Stimulated activated CD8-positive, alpha-beta memory T cell treated with anti-CD3 and anti-CD28 coated beads, Interleukin-15, amount 100 ng/mL, for 1 hour (primary cell): Measurements from ENCODE around the gene NLRP9.

Experiments used
- DNase-seq: peaks from one replicate; pipeline ENCODE4 v3.0.0-alpha.2; 2020; ENCODE audit warnings: low read depth

NLRP9 gene

DNA sequence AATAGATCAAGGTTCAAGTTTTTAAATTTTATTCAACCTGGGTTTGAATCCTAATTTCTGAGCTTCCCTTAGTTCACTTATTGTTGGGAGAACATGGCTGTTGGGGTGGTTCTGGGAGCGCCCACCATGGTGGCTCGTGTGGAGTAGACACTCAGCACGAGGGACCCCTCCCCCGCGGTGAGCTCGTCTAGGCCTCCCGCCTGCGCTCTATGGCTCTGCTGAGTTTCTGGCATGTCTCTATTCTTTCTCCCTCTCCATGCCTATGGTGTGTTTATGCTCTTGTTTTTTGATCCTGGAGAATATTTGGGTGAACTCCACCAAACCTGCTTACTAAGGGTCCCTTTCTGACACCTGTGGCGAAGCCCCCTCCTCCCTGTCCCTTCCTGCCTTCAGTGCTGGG is 64.7 kb downstream of the NLRP9 start:
- DNase-seq = no peak

DNA sequence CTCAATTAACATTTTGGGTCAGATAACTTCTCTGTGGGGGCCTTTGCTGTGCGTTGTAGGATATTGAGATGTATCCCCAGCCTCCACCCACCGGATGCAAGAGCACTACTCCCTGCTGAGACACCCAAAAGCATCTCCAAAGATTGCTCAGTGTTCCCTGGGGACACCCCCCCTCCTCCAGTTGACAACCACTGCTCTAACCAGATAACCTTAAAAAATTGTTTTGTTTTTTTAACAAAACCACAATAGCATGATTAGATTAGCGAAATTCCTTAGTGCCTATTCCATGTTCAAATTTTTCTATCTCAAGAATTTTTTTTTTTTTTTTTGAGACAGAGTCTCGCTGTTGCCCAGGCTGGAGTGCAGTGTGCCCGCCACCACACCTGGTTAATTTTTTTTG is 65.8 kb downstream of the NLRP9 start:
- no peak for DNase-seq

DNA sequence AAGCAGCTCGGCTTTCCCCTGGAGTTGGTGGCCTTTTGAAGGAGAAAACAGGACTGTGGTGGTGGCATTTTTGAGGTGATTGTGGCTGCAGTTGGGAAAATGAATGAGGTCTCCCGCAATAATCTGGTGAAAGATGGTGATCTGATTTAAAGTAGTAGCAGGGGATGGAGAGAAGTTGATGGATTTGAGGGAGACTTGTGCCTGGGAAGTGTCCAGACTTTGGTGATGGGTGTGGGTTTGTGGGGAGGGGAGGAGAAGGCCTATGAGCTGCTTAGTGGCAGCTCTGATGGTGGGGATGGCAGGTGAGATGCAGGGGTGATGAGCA is 67.2 kb downstream of the NLRP9 start:
- no peak for DNase-seq

DNA sequence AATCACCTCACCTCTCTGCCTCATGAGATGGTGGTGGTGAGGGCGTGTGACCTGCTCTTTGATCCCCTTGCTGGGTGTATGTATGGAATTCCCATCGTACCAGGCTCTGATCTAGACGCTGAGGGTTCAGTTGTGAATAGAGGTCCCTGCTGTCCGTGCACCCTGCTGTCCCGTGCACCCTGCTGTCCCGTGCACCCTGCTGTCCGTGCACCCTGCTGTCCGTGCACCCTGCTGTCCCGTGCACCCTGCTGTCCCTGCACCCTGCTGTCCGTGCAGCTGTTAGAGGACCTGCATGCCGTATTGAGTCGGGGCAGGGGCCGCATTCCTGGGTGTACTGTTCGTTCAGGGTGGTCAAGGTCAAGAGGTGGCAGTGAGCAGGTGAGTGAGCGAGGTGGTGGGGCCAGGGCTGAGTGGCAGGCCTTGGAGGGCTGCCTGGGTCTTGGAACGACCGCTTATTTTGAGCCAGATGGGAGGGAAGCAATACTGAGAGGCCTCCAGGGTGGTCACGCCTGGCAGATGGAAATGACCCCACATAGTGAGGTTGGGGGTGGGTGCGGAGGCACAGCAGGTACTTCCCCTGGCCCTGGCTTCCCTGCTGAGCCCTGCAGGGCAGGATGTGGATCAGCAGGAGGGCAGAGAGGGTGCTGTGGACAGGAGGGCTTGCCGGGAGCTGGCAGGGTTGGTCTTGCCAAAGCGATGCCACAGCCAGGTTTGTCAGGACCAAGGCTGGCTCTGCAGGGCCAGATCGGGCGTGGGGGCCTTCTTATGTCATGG is 67.7 kb downstream of the NLRP9 start:
- no peak for DNase-seq

DNA sequence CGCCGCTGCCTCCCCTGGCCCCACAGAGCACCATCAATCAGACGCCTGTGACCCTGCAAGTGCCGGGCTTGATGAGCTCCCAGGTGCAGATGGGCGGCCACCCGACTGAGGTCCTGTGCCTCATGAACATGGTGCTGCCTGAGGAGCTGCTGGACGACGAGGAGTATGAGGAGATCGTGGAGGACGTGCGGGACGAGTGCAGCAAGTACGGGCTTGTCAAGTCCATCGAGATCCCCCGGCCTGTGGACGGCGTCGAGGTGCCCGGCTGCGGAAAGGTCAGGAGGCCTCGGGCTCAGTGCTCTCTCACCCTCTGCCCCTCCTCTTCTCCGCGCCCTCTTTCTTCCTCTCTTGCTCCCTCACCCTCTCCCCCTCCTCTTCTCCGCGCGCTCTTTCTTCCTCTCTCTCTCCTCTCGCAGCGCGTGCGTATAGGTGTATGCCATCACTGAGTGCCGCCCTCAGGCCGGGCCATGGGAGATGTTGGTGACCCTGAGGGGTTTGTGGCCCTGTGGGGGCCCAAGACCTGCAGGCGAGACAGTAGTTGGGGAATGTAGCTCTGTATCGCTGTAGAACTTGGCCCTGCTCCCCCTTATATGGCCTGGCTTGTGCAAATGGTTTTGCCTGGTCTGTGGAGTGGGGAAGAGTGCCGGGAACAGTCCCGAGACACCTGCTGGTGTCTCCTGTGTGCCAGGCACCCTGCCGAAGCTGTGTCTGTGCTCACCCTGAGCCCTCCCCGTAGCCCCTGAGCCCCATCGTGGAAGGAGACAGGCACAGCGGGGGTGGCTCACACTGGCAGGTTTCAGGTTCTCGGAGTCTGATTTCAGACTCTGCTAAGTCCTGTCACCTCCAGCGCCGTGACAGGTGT is 68.6 kb downstream of the NLRP9 start:
- DNase-seq = no peak

DNA sequence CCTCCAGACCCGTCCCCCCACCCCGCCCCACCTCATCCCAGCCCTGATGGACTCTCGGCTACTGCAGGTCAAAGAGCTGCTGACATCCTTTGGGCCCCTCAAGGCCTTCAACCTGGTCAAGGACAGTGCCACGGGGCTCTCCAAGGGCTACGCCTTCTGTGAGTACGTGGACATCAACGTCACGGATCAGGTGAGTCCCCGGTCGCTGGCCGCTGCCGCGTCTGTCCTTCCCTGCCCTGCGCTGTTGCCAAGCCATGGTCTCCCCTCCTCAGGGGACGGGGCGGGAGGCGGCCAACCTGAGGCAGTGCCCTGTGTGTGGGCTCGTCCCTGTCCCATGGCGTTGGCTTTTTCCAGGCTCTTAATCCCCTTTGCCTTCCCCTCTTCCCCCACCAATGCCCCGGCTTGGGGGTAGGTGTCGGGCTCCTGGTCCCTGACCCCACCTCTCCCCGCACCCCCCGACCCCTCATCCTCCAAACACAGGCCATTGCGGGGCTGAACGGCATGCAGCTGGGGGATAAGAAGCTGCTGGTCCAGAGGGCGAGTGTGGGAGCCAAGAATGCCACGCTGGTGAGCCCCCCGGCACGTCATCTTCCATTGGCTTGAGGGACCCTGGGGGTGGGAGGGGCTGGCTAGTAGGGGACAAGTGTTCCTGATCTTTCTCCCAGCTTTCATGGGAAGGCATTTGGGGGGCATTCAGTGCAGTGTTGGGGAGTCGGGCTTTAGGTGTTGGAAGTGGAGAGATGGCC is 69.4 kb downstream of the NLRP9 start:
- DNase-seq = no peak

DNA sequence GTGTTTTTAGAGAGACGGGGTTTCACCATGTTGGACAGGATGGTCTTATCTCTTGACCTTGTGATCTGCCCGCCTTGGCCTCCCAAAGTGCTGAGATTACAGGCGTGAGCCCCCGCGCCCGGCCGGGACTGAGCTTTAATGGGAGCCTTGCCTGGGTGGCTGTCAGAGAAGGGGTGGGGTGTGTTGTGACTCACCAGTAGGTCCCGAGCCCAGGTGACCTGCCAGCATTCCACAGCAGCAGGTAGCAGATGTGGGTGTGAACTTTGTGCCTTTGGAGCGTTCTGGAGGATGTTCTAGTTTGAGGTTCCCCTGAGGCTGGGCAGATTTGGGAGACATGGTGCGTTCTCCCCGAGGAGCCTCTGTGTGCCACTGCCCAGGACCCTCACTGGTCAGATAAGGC is 70.2 kb downstream of the NLRP9 start:
- DNase-seq = no peak

DNA sequence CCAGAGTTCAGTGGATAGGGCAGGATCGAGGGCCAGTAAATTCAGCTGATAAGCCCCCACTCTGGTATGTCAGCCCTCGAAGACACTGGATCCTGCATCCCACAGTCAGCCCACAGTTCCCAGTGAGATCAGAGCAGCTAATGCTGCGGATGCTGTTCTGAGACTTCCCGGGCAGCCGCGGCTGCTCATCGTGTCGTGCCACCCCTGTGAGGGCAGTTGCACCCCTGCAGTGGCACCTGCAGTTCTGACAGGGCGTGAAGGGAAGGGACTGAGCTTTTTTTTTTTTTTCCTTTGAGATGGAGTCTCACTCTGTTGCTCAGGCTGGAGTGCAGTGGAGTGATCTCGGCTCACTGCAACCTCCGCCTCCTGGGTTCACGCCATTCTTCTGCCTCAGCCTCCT is 70.7 kb downstream of the NLRP9 start:
- no peak for DNase-seq

DNA sequence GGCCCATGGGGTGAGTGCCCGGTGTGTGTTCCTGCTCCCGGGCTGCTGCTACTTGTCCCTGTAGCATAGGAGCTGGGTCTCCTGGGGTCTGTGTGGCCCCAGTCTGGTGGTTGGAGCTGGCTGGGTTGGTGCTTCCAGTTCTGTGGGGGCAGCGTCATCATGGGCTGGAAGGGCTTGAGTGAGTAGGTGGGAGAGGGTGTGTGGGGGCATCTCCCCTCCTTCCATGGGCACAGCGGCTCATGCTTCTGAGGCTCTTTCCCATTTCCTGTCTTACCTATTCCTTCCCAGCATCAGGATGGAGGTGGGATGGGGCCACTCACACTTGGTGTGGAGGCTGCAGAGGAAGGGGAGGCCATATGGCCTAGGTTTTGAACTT is 71.2 kb downstream of the NLRP9 start:
- DNase-seq = no peak

DNA sequence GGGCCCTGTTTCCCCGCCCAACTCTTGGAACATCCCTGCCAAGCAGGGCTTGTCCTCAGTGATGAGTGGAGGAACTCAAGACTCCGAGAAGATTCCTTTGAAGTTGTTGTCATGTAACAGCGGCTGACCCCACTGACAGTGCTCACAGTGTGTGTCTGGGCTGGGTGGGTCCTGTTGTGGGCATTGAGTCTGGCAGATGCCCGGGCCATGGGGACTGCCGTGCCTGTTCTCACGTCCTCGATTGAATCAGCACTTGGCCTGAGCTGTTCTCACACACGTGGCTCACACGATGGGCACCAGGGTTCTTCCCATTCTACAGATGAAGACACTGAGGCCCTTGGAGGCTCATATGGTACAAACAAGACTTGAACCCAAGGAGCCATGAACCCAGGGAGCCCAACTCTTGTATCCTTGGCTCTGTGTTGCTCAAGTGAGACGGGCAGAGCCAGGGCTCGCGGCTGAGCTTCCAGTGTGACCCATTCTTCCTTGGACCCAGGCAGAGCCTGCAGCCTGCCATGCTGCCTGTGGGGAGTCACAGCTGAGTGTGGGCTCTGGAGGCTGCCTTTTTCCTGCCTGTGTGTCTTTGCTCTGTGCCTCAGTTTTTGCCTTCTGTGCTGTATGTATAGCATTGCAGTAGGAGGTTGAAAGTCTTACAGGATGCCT is 71.7 kb downstream of the NLRP9 start:
- no peak for DNase-seq

DNA sequence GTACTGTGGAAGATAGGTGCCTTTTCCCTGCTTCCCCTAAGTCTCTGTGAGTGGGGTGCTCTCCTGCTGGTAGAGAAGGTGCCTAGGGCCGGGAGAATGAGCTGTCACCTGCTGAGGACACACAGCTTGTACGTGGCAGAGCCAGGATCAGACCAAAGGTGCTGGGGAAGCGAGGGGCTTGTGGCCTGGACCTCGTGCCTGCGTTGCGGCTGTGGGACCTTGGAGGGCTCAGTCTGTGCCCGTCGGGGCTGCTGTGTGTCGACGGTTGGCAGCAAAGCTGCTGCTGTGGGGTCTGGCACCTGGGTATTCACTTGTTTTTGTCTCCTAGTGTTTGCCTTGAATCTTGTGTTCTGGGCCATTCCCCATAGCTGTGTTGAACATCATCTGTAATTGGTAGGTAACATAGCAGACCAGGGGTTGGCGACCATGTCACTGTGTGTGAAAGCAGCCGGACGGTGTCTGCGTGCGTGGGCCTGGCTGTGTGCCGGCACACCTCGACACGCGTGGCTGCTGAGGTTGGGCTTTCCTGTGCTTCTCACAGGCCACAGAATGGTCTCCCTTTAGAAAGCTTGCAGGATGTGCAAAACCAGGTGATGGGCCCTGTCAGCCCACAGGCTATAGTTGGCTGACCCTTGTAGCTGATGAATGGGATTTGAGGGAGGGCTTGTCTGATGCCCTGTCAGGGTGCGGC is 74.2 kb downstream of the NLRP9 start:
- DNase-seq = no peak

DNA sequence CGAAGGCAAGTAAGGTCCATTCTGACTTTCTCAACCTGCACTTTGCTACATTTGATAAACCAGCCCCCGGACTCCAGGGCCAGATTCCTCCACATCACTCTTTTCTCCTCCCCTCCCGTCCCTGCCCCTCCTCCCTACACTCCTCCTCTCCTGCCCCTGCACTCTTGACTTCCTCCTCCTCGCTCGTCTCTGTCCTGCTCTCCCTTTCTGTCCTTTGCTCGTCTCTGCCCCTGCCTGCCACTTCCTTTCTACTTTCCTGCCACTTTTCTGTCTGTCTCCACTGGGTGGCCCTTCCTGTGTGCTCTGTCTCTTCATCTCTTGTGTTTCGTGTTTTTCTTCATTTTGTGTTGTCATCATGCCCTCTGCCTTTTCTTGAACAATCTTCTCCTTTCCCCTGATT is 76.4 kb downstream of the NLRP9 start:
- no peak for DNase-seq

DNA sequence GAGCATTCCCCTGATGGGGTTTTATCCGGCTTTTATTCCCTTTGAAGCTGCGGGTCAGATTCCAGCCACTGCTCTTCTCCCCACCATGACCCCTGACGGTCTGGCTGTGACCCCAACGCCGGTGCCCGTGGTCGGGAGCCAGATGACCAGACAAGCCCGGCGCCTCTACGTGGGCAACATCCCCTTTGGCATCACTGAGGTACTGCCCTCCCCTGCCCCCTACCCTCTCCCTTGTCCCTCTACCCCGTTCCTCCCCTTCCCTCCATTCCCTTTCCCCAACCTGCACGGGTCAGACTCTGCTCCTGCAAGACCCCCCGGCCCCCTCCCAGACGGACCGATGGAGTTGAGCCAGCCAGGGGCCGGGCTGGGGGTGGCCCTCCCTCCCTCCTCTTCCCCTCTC is 77.2 kb downstream of the NLRP9 start:
- DNase-seq = no peak

DNA sequence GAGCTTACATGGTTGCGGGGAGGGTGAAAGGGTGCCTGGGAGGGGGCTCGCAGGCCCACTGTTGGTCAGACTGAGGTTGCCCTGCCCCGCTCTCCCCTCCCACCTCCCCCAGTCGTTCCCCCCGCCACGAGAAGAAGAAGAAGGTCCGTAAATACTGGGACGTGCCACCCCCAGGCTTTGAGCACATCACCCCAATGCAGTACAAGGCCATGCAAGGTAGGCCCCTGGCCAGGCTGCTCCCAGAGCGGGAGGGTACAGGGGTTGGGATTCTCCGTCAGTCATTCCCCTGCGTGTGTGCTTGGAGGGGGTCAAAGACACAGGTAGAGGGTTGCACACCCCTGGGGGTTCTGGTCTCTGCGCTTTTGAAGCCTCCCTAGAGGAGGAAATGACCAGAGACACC is 77.8 kb downstream of the NLRP9 start:
- DNase-seq = no peak

DNA sequence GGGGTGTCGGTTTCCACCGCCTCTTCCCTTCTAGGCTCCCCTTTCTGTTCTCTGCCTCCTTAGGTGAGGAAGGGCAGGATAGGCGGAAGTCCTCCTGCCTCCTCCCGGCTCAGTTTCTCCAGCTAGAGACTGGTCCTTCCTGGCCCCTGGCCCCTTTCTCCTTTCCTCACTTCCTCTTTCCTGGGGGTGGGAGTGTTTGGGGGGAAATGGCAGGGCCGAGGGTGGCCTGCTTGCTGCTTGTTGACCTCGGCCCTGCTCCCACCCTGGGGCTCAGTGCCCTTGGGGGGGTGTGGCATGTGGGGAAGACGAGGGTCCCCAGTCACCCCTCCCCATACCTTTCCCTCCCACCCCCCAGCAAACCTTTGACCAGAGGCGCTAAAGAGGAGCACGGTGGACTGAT is 78.4 kb downstream of the NLRP9 start:
- DNase-seq = no peak

DNA sequence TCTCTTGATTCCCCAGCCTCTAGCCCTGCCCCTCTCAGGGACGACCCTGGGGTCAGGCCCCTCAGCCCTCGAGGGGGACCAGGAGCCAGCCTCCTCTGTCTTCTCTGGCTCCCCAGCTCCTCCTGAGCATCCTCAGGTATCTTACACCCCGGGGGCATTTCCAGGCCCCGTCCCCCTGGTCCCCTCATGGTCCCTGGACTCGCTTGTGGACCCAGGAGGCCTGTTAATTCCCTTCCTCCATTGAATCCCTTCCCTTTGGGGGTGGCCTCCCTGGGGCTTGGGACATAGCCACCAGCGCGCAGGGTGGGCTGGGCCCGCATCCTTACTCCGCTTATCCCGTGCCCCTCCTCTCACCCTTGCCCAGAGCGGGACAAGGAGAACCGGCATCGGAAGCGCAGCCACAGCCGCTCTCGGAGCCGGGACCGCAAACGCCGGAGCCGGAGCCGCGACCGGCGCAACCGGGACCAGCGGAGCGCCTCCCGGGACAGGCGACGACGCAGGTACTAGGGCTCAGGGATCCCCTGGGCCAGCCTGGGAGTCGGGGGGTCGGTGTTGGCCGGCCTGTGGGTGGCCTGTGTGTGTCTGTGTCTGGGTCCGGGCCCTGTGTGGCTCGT is 79.2 kb downstream of the NLRP9 start:
- DNase-seq = no peak
